GM18868 (cell line): ENCODE data around the gene XBP1.
"Not testable (repeated sequence)": the region's sequence is repeated elsewhere in the genome, so short reads cannot be mapped to it uniquely, and the experiment has no call there.

Experiments
- ATAC-seq: cut with Tn5 transposase; IDR thresholded peaks from one replicate; pipeline ENCODE4 v1.9.1; 2021; ENCODE audit warnings: mild to moderate bottlenecking, moderate library complexity; ENCODE audit not compliant: unreplicated experiment

Gene XBP1

GRCh38 chr22:28793976-28794584 is 6.3 kb downstream of the XBP1 start:
- no peak for ATAC-seq

GRCh38 chr22:28792491-28793383 is 7.6 kb downstream of the XBP1 start:
- ATAC-seq = no peak

GRCh38 chr22:28791841-28792490 is 8.4 kb downstream of the XBP1 start:
- peak; percentile 73 for ATAC-seq

- no peak for ATAC-seq
Measured at GRCh38 chr22:28791124-28791523, 9.2 kb downstream of the XBP1 start.

GRCh38 chr22:28788601-28789000 is 11.8 kb downstream of the XBP1 start:
- ATAC-seq = no peak

- no peak for ATAC-seq
Measured at GRCh38 chr22:28783786-28784671, 16.3 kb downstream of the XBP1 start.

GRCh38 chr22:28780296-28780695 is 20.1 kb downstream of the XBP1 start:
- no peak for ATAC-seq

- no peak for ATAC-seq
Measured at GRCh38 chr22:28779833-28780232, 20.5 kb downstream of the XBP1 start.

GRCh38 chr22:28774378-28774777 is 26.0 kb downstream of the XBP1 start:
- no peak for ATAC-seq

- ATAC-seq = no peak
Measured at GRCh38 chr22:28773461-28773867, 26.9 kb downstream of the XBP1 start.

- ATAC-seq = peak; percentile 84
Measured at GRCh38 chr22:28772633-28773460, 27.5 kb downstream of the XBP1 start, which contains the start of gene CCDC117. Gene CCDC117 (plus strand): TSS chr22:28772695. CDS start chr22:28772850, 155 bp downstream.

- no peak for ATAC-seq
Measured at GRCh38 chr22:28771195-28771791, 29.1 kb downstream of the XBP1 start.

- no peak for ATAC-seq
Measured at GRCh38 chr22:28769394-28770085, 30.8 kb downstream of the XBP1 start.

GRCh38 chr22:28768701-28769393 is 31.5 kb downstream of the XBP1 start:
- ATAC-seq = no peak

GRCh38 chr22:28766628-28767027 is 33.7 kb downstream of the XBP1 start:
- ATAC-seq = no peak

GRCh38 chr22:28762000-28762399 is 38.4 kb downstream of the XBP1 start:
- not testable (repeated sequence) for ATAC-seq

- ATAC-seq = no peak
Measured at GRCh38 chr22:28761449-28761755, 39.0 kb downstream of the XBP1 start.

GRCh38 chr22:28759861-28760560 is 40.4 kb downstream of the XBP1 start:
- no peak for ATAC-seq
